ENCODE results near the gene GJB5.
"Not testable (repeated sequence)": the region's sequence is repeated elsewhere in the genome, so short reads cannot be mapped to it uniquely, and the experiment has no call there.

GJB5 gene

DNA sequence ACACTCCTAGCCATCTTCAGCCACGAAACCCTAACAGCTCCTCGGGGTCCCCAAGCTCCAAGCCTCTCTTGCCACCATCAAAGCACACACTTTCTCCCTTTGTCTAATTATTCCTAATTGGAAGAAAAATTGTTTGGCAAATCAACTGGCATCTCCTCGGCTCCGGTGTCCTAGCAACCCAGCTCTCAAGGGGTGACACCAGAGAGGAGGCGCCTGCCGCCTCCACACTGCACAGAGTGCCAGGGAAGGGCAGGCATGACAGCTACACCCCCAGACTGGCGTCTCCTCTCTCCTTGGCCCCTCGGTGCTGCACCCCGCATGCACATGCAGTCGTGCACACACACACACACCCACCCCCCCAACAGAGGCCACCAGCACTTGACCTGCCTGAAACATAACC is 18.2 kb upstream of the GJB5 start:
- CTCF ChIA-PET: interaction anchor here (1.2 kb wide), 1 partner anchor 7 kb away, joined by 4 read pairs; no protein-coding TSS in a partner anchor
- Mint-ChIP-seq H3K4me3 (no peak overlapping the region), H3K9me3 (no peaks in the 10 kb centered on the region), H3K27ac (no peak overlapping the region), H3K4me1 (no peaks in the 10 kb centered on the region), H3K36me3 (no peaks in the 10 kb centered on the region), H3K27me3 (peaks cover 23% of the 10 kb centered on the region)
- DNase-seq: no peak

- H3K27ac Mint-ChIP-seq, CTCF ChIA-PET, H3K36me3 Mint-ChIP-seq, H3K4me3 Mint-ChIP-seq, H3K4me1 Mint-ChIP-seq, DNase-seq, H3K9me3 Mint-ChIP-seq: not testable (repeated sequence)
- H3K27me3 Mint-ChIP-seq: peaks cover 28% of the 10 kb centered on the region
Measured at GRCh38 chr1:34737236-34737635, 17.6 kb upstream of the GJB5 start.

DNA sequence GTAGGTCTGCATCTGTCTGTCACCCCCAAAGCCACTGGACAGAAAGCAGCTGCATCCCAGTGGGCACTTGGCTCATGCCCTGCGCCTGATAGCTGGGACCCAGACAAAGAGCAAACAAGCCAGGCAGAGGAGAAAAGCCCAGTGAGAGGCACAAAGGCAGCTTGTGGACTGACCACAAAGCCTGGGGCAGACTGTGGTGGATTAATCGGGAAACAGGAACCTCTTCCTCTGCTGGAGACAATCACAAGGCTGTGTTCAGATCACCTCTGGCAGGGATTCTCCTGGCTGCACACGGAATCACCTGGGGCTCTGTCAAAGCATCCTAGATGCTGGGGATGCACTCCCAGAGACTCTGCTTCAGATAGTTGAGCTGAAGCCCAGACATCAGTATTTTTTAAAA is 15.2 kb upstream of the GJB5 start:
- H3K9me3 Mint-ChIP-seq: no peaks in the 10 kb centered on the region
- no peak for DNase-seq
- no peak overlapping the region for H3K27ac Mint-ChIP-seq
- H3K36me3 Mint-ChIP-seq: no peaks in the 10 kb centered on the region
- H3K27me3 Mint-ChIP-seq: peaks cover 23% of the 10 kb centered on the region
- H3K4me1 Mint-ChIP-seq: no peaks in the 10 kb centered on the region
- CTCF ChIA-PET: interaction anchor here (1.1 kb wide), 1 partner anchor 11 kb away, joined by 3 read pairs; no protein-coding TSS in a partner anchor
- no peak overlapping the region for H3K4me3 Mint-ChIP-seq

- no peaks in the 10 kb centered on the region for H3K36me3 Mint-ChIP-seq
- DNase-seq: no peak
- CTCF ChIA-PET: interaction anchor here (0.6 to 4.4 kb wide), 2 partner anchors 279 to 1114 kb away, joined by 4 to 49 read pairs; no protein-coding TSS in a partner anchor
- H3K4me3 Mint-ChIP-seq: no peak overlapping the region
- no peaks in the 10 kb centered on the region for H3K4me1 Mint-ChIP-seq
- peaks cover 23% of the 10 kb centered on the region for H3K27me3 Mint-ChIP-seq
- no peaks in the 10 kb centered on the region for H3K9me3 Mint-ChIP-seq
- no peak overlapping the region for H3K27ac Mint-ChIP-seq
Measured at GRCh38 chr1:34740161-34740868, 14.5 kb upstream of the GJB5 start.

- CTCF ChIA-PET: interaction anchor here (0.6 to 4.4 kb wide), 12 partner anchors 8 to 1256 kb away, joined by 3 to 49 read pairs (median 4); no protein-coding TSS in a partner anchor
- Mint-ChIP-seq H3K4me1 (no peaks in the 10 kb centered on the region), H3K4me3 (no peak overlapping the region), H3K9me3 (no peaks in the 10 kb centered on the region), H3K36me3 (no peaks in the 10 kb centered on the region), H3K27me3 (peaks cover 18% of the 10 kb centered on the region), H3K27ac (no peak overlapping the region)
- peak; percentile 83 for DNase-seq
Measured at GRCh38 chr1:34742667-34743270, 12.1 kb upstream of the GJB5 start.

- no peaks in the 10 kb centered on the region for H3K36me3 Mint-ChIP-seq
- CTCF ChIA-PET: interaction anchor here (0.6 to 4.4 kb wide), 9 partner anchors 8 to 1257 kb away, joined by 3 to 49 read pairs (median 4); no protein-coding TSS in a partner anchor
- no peak for DNase-seq
- no peaks in the 10 kb centered on the region for H3K4me1 Mint-ChIP-seq
- H3K27ac Mint-ChIP-seq: no peak overlapping the region
- no peaks in the 10 kb centered on the region for H3K9me3 Mint-ChIP-seq
- H3K27me3 Mint-ChIP-seq: peaks cover 20% of the 10 kb centered on the region
- H3K4me3 Mint-ChIP-seq: no peak overlapping the region
Measured at GRCh38 chr1:34743775-34744174, 11.1 kb upstream of the GJB5 start.

DNA sequence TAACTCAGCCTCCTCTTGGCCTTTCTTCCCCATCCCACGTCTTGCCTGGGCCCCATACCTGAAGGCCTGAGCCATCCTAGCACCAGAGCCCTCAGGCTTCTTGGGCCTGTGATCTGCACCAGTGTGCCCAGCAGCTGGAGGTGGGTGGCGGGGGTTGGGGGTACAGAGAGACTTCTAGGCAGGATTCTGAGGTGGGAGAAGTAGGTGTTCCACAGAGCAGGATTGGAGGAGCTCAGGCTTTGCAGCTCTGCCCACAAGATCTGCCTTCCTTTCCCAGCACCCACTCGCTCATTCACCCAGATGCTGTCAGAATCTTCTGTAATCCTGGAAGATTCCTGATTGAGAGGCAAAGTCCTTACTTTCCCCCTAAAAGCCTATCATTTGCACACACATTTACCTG is 10.0 kb upstream of the GJB5 start:
- Mint-ChIP-seq H3K27ac (no peak overlapping the region), H3K9me3 (no peaks in the 10 kb centered on the region), H3K36me3 (no peaks in the 10 kb centered on the region), H3K27me3 (peaks cover 19% of the 10 kb centered on the region), H3K4me3 (no peak overlapping the region), H3K4me1 (no peaks in the 10 kb centered on the region)
- CTCF ChIA-PET: interaction anchor here (3.8 to 4.4 kb wide), 2 partner anchors 283 to 1112 kb away, joined by 15 to 49 read pairs; no protein-coding TSS in a partner anchor
- no peak for DNase-seq

GRCh38 chr1:34745666-34746065 is 9.2 kb upstream of the GJB5 start:
- H3K36me3 Mint-ChIP-seq: no peaks in the 10 kb centered on the region
- no peaks in the 10 kb centered on the region for H3K4me1 Mint-ChIP-seq
- no peak overlapping the region for H3K4me3 Mint-ChIP-seq

DNA sequence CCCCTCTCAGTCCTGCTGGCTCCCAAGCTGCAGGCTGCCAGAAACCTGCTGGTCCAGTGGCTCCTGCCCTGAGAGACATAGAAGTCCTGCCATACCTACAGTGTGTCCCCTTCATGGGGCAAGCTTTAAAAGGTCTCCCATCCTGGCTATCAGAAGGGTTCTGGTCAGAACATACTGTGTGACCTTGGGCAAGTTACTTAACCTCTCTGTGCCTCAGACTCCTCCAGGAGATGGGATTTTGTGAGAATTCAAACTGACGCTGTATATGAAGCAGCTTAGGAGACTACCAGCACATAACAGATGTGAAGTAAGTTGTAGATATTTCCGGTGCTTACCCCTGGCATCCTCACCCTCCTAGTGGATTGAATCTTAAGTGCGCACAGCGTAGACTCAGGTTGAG is 8.7 kb upstream of the GJB5 start:
- peaks cover 18% of the 10 kb centered on the region for H3K27me3 Mint-ChIP-seq
- no peak overlapping the region for H3K27ac Mint-ChIP-seq
- no peaks in the 10 kb centered on the region for H3K36me3 Mint-ChIP-seq
- H3K4me1 Mint-ChIP-seq: no peaks in the 10 kb centered on the region
- no peaks in the 10 kb centered on the region for H3K9me3 Mint-ChIP-seq
- DNase-seq: no peak
- H3K4me3 Mint-ChIP-seq: no peak overlapping the region
- CTCF ChIA-PET: no interaction called here

More at GRCh38 chr1:34745666-34746065, 9.2 kb upstream of the GJB5 start:
- H3K9me3 Mint-ChIP-seq: no peaks in the 10 kb centered on the region
- DNase-seq: no peak
- CTCF ChIA-PET: no interaction called here
- H3K27me3 Mint-ChIP-seq: peaks cover 18% of the 10 kb centered on the region
- H3K27ac Mint-ChIP-seq: no peak overlapping the region

DNA sequence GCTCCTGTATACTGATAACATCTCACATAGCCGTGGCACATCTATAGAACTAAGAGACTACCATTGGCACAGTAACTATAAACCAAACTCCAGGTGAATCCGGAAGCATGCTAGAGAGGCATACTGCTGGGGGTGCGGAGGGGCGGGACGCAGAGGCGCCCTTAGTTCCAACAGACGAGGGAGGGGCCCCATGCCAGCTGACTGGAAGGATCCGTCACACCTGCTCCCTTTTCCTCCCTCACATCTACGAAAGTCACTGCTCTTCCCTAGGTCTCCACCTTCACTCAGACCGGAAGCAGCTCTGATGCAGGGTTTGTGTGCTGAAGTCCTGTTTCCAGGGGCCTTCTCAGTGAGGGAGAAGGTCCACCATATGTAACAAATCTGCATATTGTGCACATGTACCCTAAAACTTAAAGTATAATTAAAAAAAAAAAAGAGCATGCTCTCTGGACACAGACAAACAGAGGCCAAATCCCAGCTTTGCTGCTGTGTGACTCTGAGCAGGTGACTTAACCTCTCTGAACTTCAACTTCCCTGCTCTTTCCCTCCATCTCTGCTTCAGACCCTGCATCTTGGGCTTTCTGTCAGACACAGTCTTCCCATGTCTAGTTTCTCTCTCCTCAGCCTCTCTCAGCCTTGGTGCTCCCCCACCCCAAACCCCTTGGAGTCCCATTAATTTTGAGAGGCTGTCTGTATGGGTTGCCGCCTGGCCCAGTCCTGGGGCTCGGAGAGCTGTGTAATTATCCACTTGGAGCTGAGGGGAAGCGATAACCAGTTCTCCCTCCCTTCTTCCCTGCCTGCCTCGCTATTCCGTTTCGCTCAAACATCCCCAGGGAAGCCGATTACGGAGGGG is 7.8 kb upstream of the GJB5 start:
- Mint-ChIP-seq H3K27me3 (peaks cover 16% of the 10 kb centered on the region), H3K9me3 (no peaks in the 10 kb centered on the region), H3K4me3 (no peak overlapping the region), H3K36me3 (no peaks in the 10 kb centered on the region), H3K27ac (no peak overlapping the region), H3K4me1 (no peaks in the 10 kb centered on the region)
- DNase-seq: no peak
- CTCF ChIA-PET: no interaction called here

- H3K4me1 Mint-ChIP-seq: no peaks in the 10 kb centered on the region
- H3K9me3 Mint-ChIP-seq: no peaks in the 10 kb centered on the region
- H3K36me3 Mint-ChIP-seq: no peaks in the 10 kb centered on the region
- H3K4me3 Mint-ChIP-seq: no peak overlapping the region
- DNase-seq: no peak
- CTCF ChIA-PET: no interaction called here
- H3K27me3 Mint-ChIP-seq: peaks cover 10% of the 10 kb centered on the region
- no peak overlapping the region for H3K27ac Mint-ChIP-seq
Measured at GRCh38 chr1:34747638-34747941, 7.3 kb upstream of the GJB5 start.

GRCh38 chr1:34749992-34750391 is 4.9 kb upstream of the GJB5 start:
- Mint-ChIP-seq H3K27ac (no peak overlapping the region), H3K4me1 (no peaks in the 10 kb centered on the region), H3K36me3 (no peaks in the 10 kb centered on the region), H3K4me3 (no peak overlapping the region), H3K27me3 (peaks cover 9% of the 10 kb centered on the region), H3K9me3 (no peaks in the 10 kb centered on the region)
- CTCF ChIA-PET: interaction anchor here (1.0 kb wide), 1 partner anchor 11 kb away, joined by 3 read pairs; no protein-coding TSS in a partner anchor
- no peak for DNase-seq

DNA sequence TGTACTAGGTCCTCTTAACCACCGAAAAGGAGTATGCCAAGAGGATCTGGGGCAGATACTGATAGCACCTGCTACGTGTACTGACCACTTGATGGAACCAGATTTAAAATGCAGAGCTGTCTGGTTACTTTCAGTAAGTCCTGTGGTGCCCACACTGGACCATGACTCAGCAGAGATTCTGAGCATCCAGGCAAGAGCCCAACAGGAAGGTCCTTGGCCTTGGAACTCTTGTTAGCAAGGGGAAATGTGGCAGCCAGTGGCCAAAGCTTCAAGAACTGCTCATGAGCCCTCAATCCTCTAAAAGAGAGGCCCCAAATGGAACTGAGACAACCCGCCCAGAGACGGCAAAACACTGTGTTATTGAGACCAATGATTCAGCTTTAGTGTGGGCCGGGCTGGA is 4.2 kb upstream of the GJB5 start:
- no peaks in the 10 kb centered on the region for H3K36me3 Mint-ChIP-seq
- H3K9me3 Mint-ChIP-seq: no peaks in the 10 kb centered on the region
- no peak overlapping the region for H3K27ac Mint-ChIP-seq
- H3K27me3 Mint-ChIP-seq: peaks cover 9% of the 10 kb centered on the region
- DNase-seq: no peak
- CTCF ChIA-PET: interaction anchor here (1.0 to 1.3 kb wide), 2 partner anchors 8 to 11 kb away, joined by 3 to 5 read pairs; no protein-coding TSS in a partner anchor
- no peaks in the 10 kb centered on the region for H3K4me1 Mint-ChIP-seq
- no peak overlapping the region for H3K4me3 Mint-ChIP-seq

DNA sequence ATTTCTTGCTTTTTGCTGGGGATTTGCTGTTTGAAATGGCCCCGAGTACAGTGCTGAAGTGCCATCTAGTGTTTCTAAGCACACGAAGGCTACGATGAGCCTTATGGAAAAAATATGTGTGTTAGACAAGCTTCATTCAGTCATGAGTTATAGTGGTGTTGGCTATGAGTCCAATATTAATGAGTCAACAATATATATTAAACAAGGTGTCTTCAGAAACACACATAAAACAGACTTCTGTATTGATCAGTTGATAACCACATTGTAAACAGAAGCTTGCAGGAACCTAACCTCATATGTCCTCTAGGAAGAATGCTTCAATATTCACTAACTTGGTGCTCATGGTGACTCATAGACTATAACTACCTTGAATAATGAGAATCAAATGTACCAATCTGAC is 1.7 kb upstream of the GJB5 start:
- no peak overlapping the region for H3K4me3 Mint-ChIP-seq
- no peak overlapping the region for H3K27ac Mint-ChIP-seq
- H3K9me3 Mint-ChIP-seq: no peaks in the 10 kb centered on the region
- no peak for DNase-seq
- H3K27me3 Mint-ChIP-seq: peaks cover 16% of the 10 kb centered on the region
- H3K36me3 Mint-ChIP-seq: no peaks in the 10 kb centered on the region
- CTCF ChIA-PET: interaction anchor here (0.8 kb wide), 1 partner anchor 33 kb away, joined by 3 read pairs; no protein-coding TSS in a partner anchor
- H3K4me1 Mint-ChIP-seq: no peaks in the 10 kb centered on the region
